Neutrophil (primary cell): ENCODE measurements around the gene PIK3CB.
A peak's percentile ranks its signal among the peaks of the same experiment; 100 is the strongest.
"Not testable (repeated sequence)": the region's sequence is repeated elsewhere in the genome, so short reads cannot be mapped to it uniquely, and the experiment has no call there.

ENCODE experiments used
- H3K27ac ChIP-seq: fragments of 200-600 bp; sonication (generic); 2 replicates; pipeline ENCODE4 v1.5.1; 2016; ENCODE audit warnings: mild to moderate bottlenecking, moderate library complexity
- H3K27me3 ChIP-seq: fragments of 200-600 bp; sonication (generic); 2 replicates; pipeline ENCODE4 v1.6.0; 2016; ENCODE audit warnings: mild to moderate bottlenecking
- H3K36me3 ChIP-seq: fragments of 200-600 bp; sonication (generic); 2 replicates; pipeline ENCODE4 v1.5.1; 2017
- H3K4me1 ChIP-seq, 2 experiments: fragments of 200-600 bp in 1 of 2; sonication (generic) in 1 of 2; 1 replicate in 1 of 2; 2 replicates in 1 of 2; pipeline versions ENCODE4 v1.5.1 to v1.6.1; 2013 to 2016; ENCODE audit warnings: low read depth in 1 of 2, low read length in 1 of 2, mild to moderate bottlenecking in 1 of 2, moderate library complexity in 1 of 2; ENCODE audit not compliant: control insufficient read depth in 1 of 2, insufficient read depth in 1 of 2
- H3K4me3 ChIP-seq, 2 experiments: fragments of 200-600 bp in 1 of 2; sonication (generic) in 1 of 2; 1 replicate in 1 of 2; 2 replicates in 1 of 2; pipeline ENCODE4 v1.5.1; 2013 to 2016; ENCODE audit warnings: low read depth in 1 of 2, low read length in 1 of 2, mild to moderate bottlenecking in 1 of 2, moderate library complexity in 1 of 2
- H3K9me3 ChIP-seq: fragments of 200-600 bp; sonication (generic); 2 replicates; pipeline ENCODE4 v1.5.1; 2016
- TF ChIP-seq, protein P1 (sequence below): fragments of 200-600 bp; sonication (generic); IDR thresholded peaks from 2 replicates; pipeline ENCODE4 v1.5.1; 2016; ENCODE audit warnings: antibody characterized with exemption

PIK3CB gene

DNA sequence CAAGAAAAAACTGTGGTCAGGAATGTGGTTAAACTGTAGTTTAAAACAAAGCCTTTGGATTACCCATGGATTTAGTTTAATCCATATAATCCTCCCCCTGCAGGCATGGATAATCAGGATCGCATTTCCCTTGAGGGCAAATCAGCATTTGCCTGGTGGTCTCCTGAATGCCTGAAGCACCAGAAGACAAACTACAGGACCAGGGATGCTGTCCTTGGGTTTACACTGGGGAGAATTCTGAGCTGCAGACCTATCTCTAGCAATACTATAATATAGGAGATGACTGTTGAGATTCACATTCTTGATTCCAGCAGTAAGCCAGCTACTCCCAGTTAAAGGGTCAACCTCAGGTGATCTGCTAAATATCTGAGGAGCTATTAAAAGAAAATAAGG, 10.6 kb downstream of the PIK3CB start:
- no peaks in the 10 kb centered on the region for H3K27me3 ChIP-seq
- peaks cover 6 to 18% of the 10 kb centered on the region in 2 experiments for H3K4me1 ChIP-seq
- no peaks in the 10 kb centered on the region for H3K9me3 ChIP-seq
- peaks cover 6% of the 10 kb centered on the region for H3K36me3 ChIP-seq
- peak overlapping the region; percentile 31 for H3K27ac ChIP-seq
- no peak overlapping the region for H3K4me3 ChIP-seq
- TF ChIP-seq, protein P1, sequence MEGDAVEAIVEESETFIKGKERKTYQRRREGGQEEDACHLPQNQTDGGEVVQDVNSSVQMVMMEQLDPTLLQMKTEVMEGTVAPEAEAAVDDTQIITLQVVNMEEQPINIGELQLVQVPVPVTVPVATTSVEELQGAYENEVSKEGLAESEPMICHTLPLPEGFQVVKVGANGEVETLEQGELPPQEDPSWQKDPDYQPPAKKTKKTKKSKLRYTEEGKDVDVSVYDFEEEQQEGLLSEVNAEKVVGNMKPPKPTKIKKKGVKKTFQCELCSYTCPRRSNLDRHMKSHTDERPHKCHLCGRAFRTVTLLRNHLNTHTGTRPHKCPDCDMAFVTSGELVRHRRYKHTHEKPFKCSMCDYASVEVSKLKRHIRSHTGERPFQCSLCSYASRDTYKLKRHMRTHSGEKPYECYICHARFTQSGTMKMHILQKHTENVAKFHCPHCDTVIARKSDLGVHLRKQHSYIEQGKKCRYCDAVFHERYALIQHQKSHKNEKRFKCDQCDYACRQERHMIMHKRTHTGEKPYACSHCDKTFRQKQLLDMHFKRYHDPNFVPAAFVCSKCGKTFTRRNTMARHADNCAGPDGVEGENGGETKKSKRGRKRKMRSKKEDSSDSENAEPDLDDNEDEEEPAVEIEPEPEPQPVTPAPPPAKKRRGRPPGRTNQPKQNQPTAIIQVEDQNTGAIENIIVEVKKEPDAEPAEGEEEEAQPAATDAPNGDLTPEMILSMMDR = no peak

DNA sequence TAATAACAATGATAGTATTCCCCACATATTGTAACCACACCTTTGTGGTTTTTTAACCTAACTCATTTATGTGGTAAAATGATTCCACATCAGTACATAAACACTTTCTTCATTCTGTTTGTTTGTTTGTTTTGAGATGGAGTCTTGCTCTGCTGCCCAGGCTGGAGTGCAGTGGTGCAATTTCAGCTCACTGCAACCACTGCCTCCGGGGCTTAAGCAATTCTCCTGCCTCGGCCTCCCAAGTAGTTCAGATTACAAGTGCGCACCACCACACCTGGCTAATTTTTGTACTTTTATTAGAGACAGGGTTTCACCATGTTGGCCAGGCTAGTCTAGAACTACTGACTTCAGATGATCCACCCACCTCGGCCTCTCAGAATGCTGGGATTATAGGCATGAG, 14.3 kb downstream of the PIK3CB start:
- H3K4me3 ChIP-seq = not testable (repeated sequence)
- H3K4me1 ChIP-seq = peaks cover 20 to 30% of the 10 kb centered on the region in 2 experiments

DNA sequence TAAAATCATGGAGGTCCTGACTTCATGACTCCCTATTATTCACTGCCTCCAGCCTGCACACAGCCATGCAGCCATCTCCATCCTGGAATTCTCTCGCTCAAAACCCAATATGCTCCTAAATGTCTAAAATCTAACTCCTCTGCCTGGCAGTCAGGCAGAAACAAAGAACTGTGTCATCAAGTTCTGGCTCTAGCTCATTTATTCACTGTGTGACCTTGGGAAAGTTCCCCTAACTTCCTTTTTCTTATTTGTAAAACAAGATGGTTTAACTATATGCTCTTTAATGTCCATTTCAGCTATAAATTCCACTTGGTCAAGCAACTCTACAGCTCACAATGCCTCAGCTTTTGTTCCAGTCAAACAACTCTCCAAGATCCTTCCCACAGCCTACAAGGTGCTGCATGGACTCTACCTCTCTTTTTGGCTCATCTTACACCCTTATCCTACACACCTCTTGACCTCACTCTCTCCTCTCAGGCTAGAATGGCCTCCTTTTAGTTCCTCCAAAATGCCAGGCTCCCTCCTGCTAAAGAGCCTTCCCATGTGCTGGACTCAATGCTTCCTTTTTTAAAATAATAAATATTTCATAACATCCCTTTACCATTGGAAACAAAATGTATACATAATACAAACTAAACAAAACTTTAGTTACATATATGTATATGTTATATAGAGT, 16.4 kb downstream of the PIK3CB start:
- Histone ChIP-seq H3K4me1 (peaks cover 16 to 24% of the 10 kb centered on the region in 2 experiments), H3K9me3 (no peaks in the 10 kb centered on the region), H3K27ac (peak overlapping the region; percentile 77), H3K36me3 (no peaks in the 10 kb centered on the region), H3K27me3 (no peaks in the 10 kb centered on the region), H3K4me3 (no peak overlapping the region)
- TF ChIP-seq, protein P1 = no peak

More for the DNA sequence above, 14.3 kb downstream of the PIK3CB start:
- not testable (repeated sequence) for H3K36me3 ChIP-seq, H3K27me3 ChIP-seq, H3K9me3 ChIP-seq
- peak overlapping the region; percentile 77 for H3K27ac ChIP-seq

DNA sequence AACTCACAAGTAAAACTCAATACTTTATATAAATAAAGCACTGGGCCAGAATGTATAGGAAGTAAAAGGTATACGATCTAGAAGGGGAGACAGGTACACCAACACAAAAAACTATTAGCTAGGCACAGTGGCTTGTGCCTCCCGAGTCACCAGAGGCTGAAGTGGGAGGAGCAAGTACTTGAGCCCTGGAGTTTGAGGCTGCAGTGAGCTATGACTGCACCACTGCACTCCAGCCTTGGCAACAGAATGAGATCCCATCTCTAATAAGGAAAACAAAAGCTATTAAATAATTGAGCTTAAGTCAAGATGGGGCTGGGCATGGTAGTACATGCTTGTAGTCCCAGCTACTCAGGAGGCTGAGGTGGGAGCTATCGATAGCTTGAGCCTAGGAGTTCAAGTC, 17.0 kb downstream of the PIK3CB start:
- Histone ChIP-seq H3K27me3 (no peaks in the 10 kb centered on the region), H3K4me1 (peaks cover 16 to 24% of the 10 kb centered on the region in 2 experiments), H3K9me3 (no peaks in the 10 kb centered on the region), H3K27ac (peak overlapping the region; percentile 77), H3K36me3 (no peaks in the 10 kb centered on the region), H3K4me3 (no peak overlapping the region)
- TF ChIP-seq, protein P1 = no peak

DNA sequence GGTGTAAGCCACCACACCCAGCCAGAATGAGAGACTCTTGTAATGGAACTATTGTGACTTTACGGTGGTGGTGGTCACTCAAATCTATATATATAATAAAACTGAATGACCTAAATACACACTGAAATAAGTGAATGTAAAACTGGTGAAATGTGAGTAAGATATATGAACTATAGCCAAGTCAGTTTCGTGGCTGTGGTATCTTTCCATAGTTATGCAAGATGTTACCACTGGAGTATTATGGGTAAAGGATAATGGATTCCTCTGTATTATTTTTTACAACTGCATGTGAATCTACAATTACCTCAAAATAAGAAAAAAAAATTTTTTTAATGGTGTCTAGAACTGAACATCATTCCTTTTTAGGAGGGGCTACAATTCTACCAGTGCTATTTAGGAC, 21.9 kb downstream of the PIK3CB start:
- Histone ChIP-seq H3K4me1 (peaks cover 4 to 11% of the 10 kb centered on the region in 2 experiments), H3K4me3 (no peak overlapping the region), H3K27me3 (no peaks in the 10 kb centered on the region), H3K27ac (peak overlapping the region; percentile 27), H3K9me3 (no peaks in the 10 kb centered on the region), H3K36me3 (no peaks in the 10 kb centered on the region)
- TF ChIP-seq, protein P1 = no peak

DNA sequence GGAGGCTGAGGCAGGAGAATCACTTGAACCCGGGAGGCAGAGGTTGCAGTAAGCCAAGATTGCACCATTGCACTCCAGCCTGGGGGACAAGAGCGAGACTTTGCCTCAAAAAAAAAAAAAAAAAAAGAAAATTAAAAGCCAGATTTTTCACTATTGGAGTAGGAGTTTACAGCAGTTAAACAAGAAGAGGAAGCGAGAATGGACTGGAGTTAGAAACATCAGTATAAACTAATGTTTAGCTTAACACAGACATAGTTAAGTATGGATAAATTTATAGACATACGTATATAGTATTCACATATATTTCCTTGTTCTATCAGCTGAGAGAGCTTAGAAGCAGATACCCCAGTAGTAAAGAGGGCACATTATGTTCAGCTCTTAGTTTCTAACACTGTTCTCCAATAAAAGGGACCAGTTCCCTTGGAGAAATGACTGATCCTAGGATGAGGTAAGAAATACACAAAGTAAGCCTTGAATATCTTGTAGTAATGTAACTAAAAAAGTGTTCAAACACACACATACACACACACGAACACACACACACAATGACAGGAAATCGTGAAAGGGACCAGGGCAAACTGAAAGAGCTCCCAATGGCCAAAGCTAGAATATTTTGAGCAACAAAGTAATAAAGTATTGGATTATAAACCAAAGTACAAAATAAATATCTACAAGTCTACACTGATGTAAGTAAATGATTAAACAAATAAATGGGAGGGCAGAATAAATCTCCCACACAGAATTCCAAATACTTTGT, 25.1 kb downstream of the PIK3CB start:
- H3K4me3 ChIP-seq = no peak overlapping the region
- peaks cover 13 to 16% of the 10 kb centered on the region in 2 experiments for H3K4me1 ChIP-seq
- H3K27ac ChIP-seq = peak overlapping the region; percentile 9
- H3K36me3 ChIP-seq = no peaks in the 10 kb centered on the region
- H3K27me3 ChIP-seq = no peaks in the 10 kb centered on the region
- no peaks in the 10 kb centered on the region for H3K9me3 ChIP-seq
- TF ChIP-seq, protein P1 = no peak
